ENCODE measurements around the gene FAM131C. TPM values are rescaled to one million over a fixed set of nuclear protein-coding genes. Genes with fewer than 3 reads are reported as not detected.

The FAM131C gene
- total and polyA plus RNA-seq, 8 donors = 0.31 to 13.5 (median 1.7) TPM

DNA sequence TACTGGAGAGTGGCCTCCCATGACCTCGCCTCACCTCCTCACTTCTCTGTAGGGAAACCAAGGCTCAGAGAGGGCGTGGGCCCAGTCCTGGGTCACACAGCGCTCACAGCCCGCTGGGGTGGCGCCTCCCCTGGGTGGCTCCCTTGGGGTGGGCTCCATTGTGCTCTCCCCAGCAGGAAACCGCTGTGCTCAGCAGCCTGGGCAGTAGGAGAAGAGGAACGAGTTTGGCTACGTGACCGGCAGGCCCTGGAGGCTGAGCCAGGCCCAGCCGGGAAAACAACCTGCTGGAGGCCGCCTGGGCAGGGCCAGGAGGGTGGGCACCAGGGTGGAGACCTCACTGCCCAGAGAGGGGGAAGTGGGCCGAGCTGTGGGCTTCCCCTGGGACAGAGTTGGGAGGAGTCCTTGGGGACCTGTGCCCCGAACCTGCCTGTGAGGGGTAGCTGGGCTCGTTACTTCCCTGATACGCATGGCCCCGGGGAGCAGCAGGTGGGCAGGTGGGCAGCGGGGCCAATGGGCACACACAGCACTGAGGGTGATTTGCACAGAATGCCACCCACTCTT is 15.0 kb upstream of the FAM131C start:
- FAIRE-seq (no peak), DNase-seq (no peak), ATAC-seq (no peak)
- no peaks in the 10 kb centered on the region for H3K27me3 ChIP-seq
- H3K9me3 ChIP-seq = no peaks in the 10 kb centered on the region
- H3K36me3 ChIP-seq = no peaks in the 10 kb centered on the region
- TF ChIP-seq, protein P1, sequence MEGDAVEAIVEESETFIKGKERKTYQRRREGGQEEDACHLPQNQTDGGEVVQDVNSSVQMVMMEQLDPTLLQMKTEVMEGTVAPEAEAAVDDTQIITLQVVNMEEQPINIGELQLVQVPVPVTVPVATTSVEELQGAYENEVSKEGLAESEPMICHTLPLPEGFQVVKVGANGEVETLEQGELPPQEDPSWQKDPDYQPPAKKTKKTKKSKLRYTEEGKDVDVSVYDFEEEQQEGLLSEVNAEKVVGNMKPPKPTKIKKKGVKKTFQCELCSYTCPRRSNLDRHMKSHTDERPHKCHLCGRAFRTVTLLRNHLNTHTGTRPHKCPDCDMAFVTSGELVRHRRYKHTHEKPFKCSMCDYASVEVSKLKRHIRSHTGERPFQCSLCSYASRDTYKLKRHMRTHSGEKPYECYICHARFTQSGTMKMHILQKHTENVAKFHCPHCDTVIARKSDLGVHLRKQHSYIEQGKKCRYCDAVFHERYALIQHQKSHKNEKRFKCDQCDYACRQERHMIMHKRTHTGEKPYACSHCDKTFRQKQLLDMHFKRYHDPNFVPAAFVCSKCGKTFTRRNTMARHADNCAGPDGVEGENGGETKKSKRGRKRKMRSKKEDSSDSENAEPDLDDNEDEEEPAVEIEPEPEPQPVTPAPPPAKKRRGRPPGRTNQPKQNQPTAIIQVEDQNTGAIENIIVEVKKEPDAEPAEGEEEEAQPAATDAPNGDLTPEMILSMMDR (IDR thresholded peaks at IDR 0.05) = no peak
- intact Hi-C loops (cut with DNase I) = no loop called here
- 84 to 86% methylated on average over 17 of the region's 17 CpGs for WGBS, 2 donors
- no peak overlapping the region for H3K27ac ChIP-seq
- peaks cover 10 to 16% (median 16%) of the 10 kb centered on the region in 3 donors for H3K4me1 ChIP-seq
- H3K4me3 ChIP-seq = no peak overlapping the region

- no peak for DNase-seq
- 86 to 87% methylated on average over 7 of the region's 7 CpGs for WGBS, 2 donors
- no peak overlapping the region for H3K4me3 ChIP-seq
- no peaks in the 10 kb centered on the region for H3K9me3 ChIP-seq
- TF ChIP-seq, protein P1 (IDR thresholded peaks at IDR 0.05) = no peak
- no peaks in the 10 kb centered on the region for H3K36me3 ChIP-seq
- ATAC-seq = no peak
- H3K4me1 ChIP-seq = peaks cover 5 to 16% (median 9%) of the 10 kb centered on the region in 3 donors
- intact Hi-C loops (cut with DNase I) = no loop called here
- no peak for FAIRE-seq
- no peak overlapping the region for H3K27ac ChIP-seq
- no peaks in the 10 kb centered on the region for H3K27me3 ChIP-seq
Measured at GRCh38 chr1:16087733-16088132, 14.3 kb upstream of the FAM131C start.

- FAIRE-seq (no peak), ATAC-seq (no peak), DNase-seq (no peak)
- H3K4me1 ChIP-seq = no peaks in the 10 kb centered on the region
- TF ChIP-seq, protein P1 (IDR thresholded peaks at IDR 0.05) = no peak
- no peak overlapping the region for H3K27ac ChIP-seq
- H3K4me3 ChIP-seq = no peak overlapping the region
- intact Hi-C loops (cut with DNase I) = no loop called here
- WGBS, 2 donors = 82 to 89% methylated on average over 5 to 6 of the region's 6 CpGs
- no peaks in the 10 kb centered on the region for H3K27me3 ChIP-seq
- no peaks in the 10 kb centered on the region for H3K36me3 ChIP-seq
- no peaks in the 10 kb centered on the region for H3K9me3 ChIP-seq
Measured at GRCh38 chr1:16085522-16085921, 12.1 kb upstream of the FAM131C start.

GRCh38 chr1:16083486-16083885 is 10.0 kb upstream of the FAM131C start:
- 84% methylated on average over 5 of the region's 5 CpGs for WGBS, 2 donors
- FAIRE-seq (no peak), DNase-seq (no peak)

More at GRCh38 chr1:16083486-16083885, 10.0 kb upstream of the FAM131C start:
- TF ChIP-seq, protein P1 (IDR thresholded peaks at IDR 0.05) = no peak
- Histone ChIP-seq H3K27ac (no peak overlapping the region), H3K4me3 (no peak overlapping the region), H3K36me3 (no peaks in the 10 kb centered on the region), H3K4me1 (no peaks in the 10 kb centered on the region), H3K27me3 (no peaks in the 10 kb centered on the region), H3K9me3 (no peaks in the 10 kb centered on the region)
- no peak for ATAC-seq
- intact Hi-C loops (cut with DNase I) = loop anchor here in 1 of 3 donors (2.0 kb wide), 1 partner anchor 105 kb away; no protein-coding TSS in a partner anchor
